A375 (cell line): ENCODE results near the gene CLTB. TPM values are rescaled to one million over a fixed set of nuclear protein-coding genes. Genes with fewer than 3 reads are reported as not detected.

ENCODE experiments used
- small RNA-seq: library from RNA; depleted of rRNA; stranded (forward); fragments of <200 nt; gene quantifications from one replicate; pipeline ENCODE3, GENCODE V24; 2014
- total RNA-seq: library from RNA; depleted of rRNA; stranded (reverse); fragments of >200 nt; shearing (Covaris generic); gene quantifications from 2 replicates; pipeline ENCODE4 v1.2.3, GENCODE V29; 2014; rRNA removed

Gene CLTB, protein sequence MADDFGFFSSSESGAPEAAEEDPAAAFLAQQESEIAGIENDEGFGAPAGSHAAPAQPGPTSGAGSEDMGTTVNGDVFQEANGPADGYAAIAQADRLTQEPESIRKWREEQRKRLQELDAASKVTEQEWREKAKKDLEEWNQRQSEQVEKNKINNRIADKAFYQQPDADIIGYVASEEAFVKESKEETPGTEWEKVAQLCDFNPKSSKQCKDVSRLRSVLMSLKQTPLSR
- 131 and 132 TPM in 2 replicates for total RNA-seq

DNA sequence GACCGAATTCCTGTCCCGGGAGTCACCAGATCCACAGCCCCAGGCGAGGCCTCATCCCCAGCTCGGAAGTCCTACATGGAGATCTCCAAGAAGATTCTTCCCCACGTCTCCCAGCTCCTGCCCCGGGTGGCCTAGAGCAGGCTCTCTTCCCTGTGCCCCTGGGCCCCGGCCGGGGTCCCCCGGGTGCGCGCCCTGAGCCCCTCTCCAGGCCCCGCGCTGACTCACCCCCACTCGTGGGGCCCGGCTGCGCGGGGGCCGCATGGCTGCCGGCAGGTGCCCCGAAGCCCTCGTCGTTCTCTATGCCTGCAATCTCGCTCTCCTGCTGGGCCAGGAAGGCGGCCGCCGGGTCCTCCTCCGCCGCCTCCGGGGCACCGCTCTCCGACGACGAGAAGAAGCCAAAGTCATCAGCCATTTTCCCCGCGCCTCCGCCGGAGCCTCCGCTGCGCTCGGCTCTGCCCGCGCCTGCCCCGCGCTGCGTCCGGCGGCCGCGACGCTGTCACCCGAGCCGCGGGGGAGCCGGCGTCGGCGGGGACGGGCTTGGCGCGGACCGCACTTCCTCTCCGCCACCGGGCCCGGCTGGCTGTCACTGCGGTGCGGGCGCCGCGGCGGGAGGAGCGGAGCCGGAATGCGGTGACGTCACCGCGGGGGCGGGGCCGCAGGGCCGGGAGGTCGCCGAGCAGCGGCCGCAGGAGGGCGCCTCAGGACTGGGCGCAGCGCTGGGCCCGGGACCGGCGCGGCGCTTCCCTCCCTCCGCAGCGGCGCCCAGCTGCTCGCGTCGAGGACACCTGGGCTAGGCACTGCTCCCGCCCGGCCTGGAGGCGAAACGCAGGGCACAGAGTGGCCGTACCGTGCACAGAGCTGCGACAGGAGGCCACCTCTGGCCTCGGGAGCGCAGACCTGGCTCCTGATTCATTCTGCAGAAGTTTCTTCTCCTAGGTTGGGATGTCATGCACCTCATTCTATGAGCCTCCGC lies at the start of gene CLTB:
TSS of gene CLTB (minus strand) at position 588 of the 973 bp plus-strand sequence. CDS start at position 412, 176 bp downstream.

DNA sequence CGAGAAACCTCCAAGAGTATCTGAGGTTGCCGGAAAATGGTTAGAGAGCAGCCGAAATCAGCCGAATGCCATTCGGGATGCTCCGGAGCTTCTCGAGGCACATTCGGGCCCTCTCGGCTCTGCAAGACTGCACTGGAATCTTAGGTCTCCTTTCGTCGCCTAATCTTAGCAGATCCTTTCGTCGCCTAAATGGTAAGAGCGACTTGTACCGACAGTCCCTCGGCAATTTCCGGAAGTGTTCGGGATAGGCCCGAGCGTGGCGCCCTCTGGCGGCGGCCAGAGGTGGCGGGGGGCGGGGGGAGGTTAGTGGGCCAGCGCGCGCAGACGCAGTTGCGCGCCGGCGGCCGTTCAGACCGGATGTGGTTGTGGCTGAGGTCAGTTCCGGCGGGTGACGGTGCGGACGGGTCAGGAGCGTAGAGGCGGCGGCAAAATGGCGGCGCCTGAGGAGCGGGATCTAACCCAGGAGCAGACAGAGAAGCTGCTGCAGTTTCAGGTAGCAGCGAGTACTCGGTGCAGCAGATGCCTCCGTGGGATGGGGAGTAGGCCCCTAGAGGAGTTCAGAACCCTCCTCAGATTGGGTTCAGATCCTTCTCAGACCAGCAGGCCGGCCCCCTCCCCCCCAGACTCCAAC lies 31.8 kb upstream of the CLTB start, which contains the start of gene FAF2:
TSS of gene FAF2 (plus strand) at position 408 of the 631 bp plus-strand sequence. CDS start at position 431, 23 bp downstream.

DNA sequence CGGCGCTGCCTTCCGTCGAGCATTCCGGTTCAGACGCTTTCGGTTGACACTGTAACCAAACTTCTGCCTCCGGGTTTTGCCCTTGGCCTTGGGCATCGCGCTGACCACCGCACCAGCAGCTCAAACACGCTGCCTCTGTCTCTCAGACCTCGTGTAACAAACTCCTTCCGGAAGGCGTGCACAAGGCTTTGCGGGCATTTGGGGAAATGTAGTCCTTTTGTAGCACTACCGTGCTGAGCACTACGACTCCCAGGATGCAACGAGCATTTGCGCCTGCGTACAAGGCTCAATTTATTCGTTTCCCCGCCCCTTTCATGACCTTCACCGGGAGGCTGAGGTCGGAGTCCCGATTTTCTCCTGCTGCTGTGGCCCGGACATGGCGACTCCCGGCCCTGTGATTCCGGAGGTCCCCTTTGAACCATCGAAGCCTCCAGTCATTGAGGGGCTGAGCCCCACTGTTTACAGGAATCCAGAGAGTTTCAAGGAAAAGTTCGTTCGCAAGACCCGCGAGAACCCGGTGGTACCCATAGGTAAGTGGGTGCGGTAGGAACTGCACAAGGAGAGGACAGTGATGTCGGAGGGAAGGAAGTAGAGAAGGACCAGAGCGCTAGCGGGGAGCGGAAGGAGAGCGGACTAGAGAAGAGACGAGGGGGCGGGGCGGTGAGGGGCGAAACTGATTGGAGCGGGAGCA lies 27.8 kb downstream of the CLTB start, which contains the start of the genes HIGD2A and NOP16:
TSS of gene HIGD2A (plus strand) at position 308 of the 691 bp plus-strand sequence. CDS start at position 377, 69 bp downstream.
TSS of gene NOP16 (minus strand) at position 155 of the 691 bp plus-strand sequence. CDS start at position 96, 59 bp downstream.

DNA sequence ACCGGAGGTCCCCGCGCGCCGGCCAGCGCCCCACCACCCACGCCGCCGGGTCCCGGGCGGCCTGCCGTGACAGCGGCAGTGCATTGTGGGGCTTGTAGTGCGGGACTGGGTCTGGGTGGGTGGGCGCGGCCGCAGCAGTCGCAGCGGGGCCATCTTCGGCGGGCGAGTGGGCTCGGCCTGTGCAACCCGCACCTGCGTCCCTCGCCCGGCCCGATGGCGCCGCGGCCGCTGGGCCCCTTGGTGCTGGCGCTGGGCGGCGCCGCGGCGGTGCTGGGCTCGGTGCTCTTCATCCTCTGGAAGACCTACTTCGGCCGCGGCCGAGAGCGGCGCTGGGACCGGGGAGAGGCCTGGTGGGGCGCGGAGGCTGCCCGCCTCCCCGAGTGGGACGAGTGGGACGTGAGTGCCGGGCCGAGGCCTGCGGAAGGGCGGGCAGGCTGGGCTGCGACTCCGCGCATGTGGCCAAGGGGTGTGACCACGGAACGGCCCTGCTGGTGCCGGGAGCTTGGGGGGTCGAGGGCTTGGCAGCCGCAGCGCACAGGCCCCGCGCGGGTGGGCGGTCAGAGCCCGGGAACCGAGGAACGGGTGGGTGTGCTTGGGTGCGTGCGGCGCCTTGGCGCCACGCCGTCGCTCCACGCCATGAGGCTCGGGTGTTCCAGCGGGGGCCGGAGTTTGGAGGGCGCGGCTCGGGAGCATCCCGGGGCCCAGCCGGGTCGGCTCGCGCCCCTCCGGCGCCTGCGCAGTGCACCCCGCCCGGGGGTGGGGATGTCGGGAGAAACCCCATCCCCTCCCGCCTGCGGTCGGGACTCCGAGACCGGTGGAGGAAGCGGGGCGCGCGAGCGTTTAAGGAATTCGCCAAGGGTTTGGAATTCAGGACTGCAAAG lies 50.7 kb downstream of the CLTB start, which contains the start of gene ARL10:
TSS of gene ARL10 (plus strand) at position 137 of the 881 bp plus-strand sequence. CDS start at position 214, 77 bp downstream.

DNA sequence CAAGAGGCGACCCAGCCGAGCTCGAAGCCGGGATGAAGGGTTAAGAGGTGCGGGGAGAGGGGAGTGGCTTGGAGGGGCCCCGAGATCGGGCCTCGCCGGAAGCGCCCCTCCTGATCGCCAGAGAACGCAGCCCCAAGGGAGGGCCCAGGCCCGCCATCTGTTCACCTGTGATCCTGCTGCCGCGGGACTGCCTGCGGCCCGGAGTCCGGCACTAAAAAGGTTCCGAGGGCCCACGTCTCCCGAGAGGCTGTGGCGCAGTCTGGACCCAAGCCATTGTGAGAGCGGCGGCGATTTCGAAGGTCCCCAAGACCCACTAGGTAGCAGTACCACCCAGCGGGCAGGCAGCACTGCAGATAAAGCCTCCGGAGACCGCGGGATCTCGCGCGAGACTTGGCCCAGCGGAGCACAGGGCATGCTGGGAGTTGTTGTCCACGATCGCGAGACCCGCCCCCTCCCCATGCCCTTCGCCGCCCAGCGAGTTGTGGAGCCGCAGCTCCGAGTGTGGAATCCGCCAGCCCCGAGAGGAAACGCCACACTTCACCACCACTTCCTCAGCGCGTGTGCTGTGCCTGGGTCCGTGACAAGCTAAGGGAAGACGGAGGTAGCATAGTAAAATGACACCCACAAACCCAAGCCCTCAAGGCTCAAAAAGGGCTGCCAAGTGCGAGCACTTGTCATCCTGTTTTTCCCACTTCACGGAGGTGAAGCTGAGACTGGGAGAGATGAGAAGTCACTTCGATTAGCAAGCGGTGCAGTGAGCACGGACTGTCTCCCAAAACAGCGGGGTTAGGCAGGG lies 54.7 kb downstream of the CLTB start, which contains the start of gene KIAA1191:
TSS of gene KIAA1191 (minus strand) at position 328 of the 796 bp plus-strand sequence. CDS start 2,256 bp downstream, outside the sequence.

Small RNAs within 50 kb of the gene (small RNA-seq; reads per million reads assigned to genes)
- gene AC010297.1 (not detected), gene MIR1271 (not detected)

Other genes with a start within 250 kb of the CLTB start
- gene SIMC1, start 178.1 kb downstream of the CLTB start, total RNA-seq, result 14.3 and 16.0 TPM in 2 replicates
- gene KIAA1191, start 54.8 kb downstream of the CLTB start, total RNA-seq, result 46.6 and 53.0 TPM in 2 replicates
- 0.30 and 1.4 TPM in 2 replicates for gene ARL10, start 51.1 kb downstream of the CLTB start, total RNA-seq
- 162 and 174 TPM in 2 replicates for gene NOP16, start 27.9 kb downstream of the CLTB start, total RNA-seq
- gene HIGD2A, start 27.8 kb downstream of the CLTB start, total RNA-seq, result 75.3 and 99.4 TPM in 2 replicates
- gene FAF2, start 31.8 kb upstream of the CLTB start, total RNA-seq, result 48.2 and 48.7 TPM in 2 replicates
- gene RNF44, start 120.9 kb upstream of the CLTB start, total RNA-seq, result 19.6 and 22.2 TPM in 2 replicates
- not detected in 2 replicates for gene CDHR2, start 132.8 kb upstream of the CLTB start, total RNA-seq
- gene GPRIN1, start 193.6 kb upstream of the CLTB start, total RNA-seq, result 10.1 and 11.0 TPM in 2 replicates
- not detected in 2 replicates for gene SNCB, start 214.0 kb upstream of the CLTB start, total RNA-seq
- not detected in 2 replicates for gene EIF4E1B, start 214.1 kb upstream of the CLTB start, total RNA-seq
- gene TSPAN17, start 230.9 kb upstream of the CLTB start, total RNA-seq, result 11.9 and 13.4 TPM in 2 replicates